ENCODE data around the gene ITGB3BP.

- TF ChIP-seq CTCF (IDR thresholded peaks at IDR 0.05) (no peak), KAT7 (CRISPR knock-in tag; IDR thresholded peaks at IDR 0.05; ENCODE audit: borderline replicate concordance) (no peak)
Observed at GRCh38 chr1:63569068-63569467, 46.0 kb upstream of the ITGB3BP start.
